Hematopoietic multipotent progenitor cell (in vitro differentiated cells): ENCODE measurements around the gene PRKCE. TPM values are rescaled to one million over a fixed set of nuclear protein-coding genes. Genes with fewer than 3 reads are reported as not detected.

ENCODE experiments used
- DNase-seq, 3 donors: peaks; one replicate each; pipeline ENCODE4 v3.0.0-alpha.2; 2011 to 2015; ENCODE audit warnings: low read depth in 2 of 3, low spot score in 2 of 3
- total RNA-seq: library from RNA; depleted of rRNA; stranded (reverse); fragments of >200 nt; gene quantifications from one replicate; pipeline ENCODE4 v1.2.3, GENCODE V29; 2012

The PRKCE gene
- total RNA-seq, 1 donor: 11.8 TPM

DNA sequence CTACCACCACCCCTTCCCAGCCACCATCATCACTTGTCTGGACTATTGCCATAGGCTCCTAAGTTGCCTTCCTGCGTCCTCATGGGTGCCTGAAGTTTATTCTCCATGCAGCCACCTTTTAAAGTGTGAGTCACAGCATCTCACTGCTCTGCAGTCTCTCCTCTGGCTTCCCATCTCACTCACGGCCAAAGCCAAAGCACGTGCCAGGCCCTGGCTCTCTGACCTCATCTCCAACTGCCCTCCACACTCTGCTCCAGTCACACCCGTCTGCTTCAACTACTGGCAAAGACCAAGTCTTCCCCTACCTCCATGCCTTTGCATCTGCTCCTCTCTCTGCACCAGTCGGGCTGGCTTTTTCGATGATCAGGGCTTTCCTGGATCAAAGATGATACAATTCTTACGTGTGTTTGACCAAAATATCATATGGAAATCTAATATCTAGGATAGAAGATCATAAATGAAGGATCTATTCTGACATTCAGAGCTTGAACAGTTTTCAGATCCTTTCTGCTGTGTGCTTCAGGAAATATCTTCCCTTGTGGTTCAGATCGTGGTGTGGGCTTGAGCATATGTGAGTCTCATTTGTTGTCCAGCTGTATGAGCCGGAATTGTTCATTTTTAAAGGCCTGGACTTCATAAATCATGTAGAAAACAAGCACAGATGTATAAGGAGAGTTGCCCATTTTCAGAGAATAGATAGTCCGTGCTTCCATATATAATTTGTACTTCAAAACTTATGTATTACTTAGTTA is 175.6 kb downstream of the PRKCE start:
- peak in 1 of 3 donors; percentile 25 for DNase-seq

DNA sequence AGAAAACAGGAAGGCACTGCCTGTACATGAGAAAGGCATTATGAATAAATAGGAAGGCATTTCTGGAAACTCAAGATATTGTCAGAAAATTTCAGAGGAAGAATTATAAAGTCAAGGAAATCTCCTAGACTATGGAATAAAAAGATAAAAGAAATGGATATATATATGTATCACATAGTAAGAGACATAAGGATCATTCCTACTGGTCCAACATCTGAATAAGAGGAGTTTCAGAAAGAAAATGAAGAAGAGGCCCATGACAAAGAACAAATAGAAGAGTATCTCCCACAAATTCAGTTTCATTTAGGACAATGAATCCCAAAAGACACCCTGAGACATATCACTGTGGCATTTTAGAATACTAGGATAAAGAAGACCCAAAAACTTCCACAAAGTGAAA is 178.8 kb downstream of the PRKCE start:
- DNase-seq: no peak

DNA sequence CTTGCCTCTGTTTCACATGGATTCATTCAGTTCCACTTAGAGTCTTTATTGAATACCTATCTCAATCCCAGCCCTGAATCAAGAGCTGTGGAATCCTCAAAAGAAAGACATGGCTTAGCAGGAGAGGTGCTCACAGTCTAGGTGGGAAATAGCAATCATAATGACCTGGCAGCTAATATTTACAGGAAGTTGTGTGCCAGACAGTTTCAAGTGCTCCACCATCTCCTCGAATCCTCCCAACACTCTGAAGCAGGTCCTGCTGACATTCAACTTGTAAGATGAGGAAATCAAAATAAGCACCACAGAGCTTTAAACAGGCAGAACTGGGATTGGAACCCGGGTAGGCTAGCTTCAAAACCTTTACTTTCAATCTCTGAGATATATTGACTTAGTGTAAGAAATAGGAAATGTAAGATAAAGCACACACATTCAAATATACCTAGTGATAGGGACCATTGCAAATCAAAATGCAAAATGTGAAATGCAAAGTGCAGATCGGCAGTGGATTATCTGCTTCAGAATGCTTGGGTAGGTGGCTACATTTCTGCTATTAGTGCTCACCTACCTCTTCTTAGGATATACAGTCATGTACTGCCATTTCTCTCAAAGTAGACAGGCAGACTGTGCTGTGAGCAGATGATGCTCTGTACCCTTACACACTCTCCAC is 182.0 kb downstream of the PRKCE start:
- DNase-seq: no peak

DNA sequence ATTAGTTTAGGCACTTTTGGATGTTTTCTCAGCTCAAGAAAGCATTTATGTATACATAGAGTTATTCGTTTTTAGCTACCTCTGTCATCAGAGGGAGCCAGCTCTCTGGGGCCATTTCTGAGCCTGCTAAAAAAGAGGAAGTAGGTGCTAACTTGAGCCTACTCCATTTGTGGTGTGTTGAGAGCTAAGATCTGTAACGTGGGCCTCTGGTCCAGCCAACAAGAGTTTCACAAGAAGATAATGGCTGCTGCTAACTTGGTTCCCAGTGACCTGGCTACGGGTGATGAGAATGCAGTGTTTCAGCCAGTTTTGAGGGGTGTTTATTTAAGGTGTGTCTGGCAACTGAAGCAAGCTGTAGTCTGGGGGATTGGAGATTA is 182.5 kb downstream of the PRKCE start:
- DNase-seq: peak in 2 of 3 donors; percentile 44 to 74

DNA sequence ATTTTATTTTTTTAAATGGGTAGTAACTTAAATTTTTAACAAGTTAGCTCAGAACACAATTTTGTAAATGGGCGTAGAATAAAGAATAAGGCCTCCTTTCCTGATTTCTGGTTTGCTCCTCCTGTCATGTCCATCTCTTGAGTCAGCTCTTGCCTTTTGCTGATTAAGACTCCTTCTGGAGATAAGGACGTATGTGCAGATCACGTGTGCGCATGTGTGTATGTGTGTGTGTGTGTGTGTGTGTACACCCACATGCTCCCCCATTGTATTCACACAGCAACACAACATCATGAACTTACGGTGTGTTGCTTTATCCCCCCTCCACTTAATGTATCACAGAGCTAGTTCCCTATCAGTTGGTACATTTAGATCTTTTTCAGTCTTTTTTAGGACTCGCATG is 182.9 kb downstream of the PRKCE start:
- DNase-seq: no peak

DNA sequence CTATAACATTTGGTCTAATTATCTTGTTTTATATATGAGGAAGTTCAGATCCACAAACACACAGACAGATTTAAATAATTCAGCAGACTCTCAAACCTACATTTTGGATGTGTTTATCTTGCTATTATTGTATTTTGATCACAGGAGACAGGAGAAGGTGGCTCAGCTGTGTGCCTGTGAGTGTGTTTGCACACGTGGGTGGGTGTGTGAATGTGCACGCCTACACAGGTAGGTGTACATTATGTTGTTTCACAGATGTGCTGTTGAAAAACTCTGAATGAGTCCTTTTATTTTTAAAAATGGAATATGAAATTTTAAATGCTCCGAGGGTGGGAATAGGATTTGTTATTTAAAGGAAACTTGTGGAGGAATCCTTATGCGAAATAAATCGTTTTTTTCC is 183.4 kb downstream of the PRKCE start:
- no peak for DNase-seq

DNA sequence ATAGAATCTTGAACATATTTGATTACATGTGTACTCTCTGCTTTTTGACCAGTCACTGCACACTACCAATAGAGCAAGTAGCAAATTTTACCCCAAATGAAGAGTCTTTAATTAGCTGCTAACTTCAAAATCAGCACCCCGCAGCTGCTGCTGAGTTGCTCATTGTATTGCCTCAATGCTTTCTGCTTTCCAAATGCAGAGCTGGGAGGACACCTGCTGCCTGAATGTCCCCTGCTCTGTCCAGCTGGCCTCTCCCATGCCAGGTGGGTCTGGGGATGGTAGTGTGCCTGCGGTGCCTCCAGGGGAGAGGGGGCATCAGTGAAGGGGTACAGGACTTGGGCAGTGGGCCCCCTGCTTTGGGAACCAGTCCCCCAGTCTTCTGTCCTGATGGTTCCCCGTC is 184.8 kb downstream of the PRKCE start:
- DNase-seq: no peak

DNA sequence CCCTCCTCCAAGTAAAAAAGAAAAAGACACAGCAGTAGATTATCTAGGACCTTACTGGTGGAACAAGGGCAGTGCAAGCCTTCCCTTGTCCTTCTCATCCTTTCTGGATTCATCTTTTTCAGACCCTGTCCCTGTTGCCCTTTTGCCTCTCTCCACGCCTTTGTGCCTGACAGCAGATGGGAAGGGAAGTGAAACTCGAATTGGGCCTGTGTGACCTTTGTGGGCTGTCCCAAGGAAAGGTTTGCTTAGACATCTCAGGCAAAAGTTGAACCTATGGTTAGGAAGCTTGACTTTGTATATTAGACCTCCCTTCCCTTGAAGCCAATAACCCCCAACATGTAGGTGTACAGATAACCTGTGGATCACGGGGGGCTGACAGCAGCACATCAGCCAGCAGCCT is 185.3 kb downstream of the PRKCE start:
- no peak for DNase-seq

DNA sequence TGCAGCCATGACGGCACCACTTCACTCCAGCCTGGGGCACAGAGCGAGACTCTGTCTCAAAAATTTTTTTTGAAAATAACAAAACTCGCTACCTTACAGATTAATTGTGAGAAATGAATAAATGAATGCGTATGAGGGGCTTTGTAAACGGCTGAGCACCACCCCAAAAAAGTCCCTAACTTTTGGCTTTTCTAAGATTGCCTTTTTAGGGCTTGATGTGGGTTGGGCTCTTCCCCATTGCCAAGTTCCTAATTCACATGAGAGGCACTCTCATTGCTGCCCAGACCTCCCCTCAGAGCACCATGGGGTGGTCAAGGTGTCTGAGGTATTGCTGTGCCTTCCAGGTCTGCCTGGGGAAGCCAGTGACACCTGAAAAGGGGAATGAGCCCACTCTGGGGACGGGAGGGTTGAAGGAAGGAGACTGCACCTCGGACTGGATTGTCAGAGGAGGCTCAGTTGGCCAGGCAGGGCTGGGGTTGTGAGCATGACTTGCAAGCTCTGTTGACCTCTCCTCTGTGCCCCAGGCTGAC is 186.4 kb downstream of the PRKCE start:
- no peak for DNase-seq

DNA sequence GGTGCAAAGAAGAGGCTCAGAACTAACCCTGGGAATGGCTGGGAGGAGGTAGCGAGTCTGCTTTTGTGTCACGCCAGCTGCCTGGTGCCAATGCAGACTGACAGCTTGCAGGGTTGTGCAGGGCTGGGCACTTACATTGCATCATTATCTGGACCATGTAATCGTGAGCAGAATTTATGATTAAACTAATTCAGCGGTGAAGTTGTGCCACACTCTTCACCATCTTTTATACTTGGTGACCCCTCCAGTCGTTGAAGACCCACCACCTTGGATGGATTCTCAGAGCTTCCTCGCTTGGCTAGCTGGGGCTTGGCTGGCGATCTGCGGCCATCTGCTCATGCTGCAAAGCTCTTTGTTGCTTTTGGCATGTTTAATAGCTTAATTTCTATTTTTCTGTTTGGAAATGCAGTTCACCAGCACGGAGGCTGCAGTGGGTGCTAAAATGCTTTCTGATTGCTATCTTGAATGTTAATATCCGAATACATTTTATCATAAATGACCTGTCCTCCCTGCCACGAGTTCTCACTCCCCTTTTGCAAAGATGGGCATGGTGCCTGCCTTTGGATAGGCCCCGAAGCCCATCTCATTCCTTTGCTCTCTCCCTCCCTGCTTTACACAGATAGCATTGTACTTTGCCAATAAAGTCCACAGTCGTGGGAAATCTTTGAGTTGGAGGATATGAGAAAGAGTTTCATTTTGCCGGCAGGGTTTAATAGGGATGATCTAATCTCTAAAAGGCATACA is 188.2 kb downstream of the PRKCE start:
- no peak for DNase-seq

DNA sequence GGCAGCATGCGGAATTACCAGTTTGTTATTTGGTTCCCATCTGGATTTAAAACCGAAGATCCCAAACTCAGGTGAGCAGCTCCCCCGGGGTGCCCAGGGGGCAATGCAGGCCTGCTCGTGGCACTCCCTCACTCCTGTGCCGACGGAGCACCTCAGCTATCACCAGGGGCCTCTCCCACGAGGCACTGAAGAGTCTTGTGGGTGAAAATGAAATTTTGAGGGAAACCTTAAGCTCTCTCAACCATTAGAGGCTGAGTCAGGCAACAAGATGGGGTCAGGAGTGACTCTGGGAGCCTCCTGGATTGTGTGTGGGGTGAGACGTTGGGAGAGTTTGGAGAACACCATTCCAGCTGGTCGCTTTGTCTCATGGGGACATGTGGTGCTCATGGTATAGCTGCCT is 189.0 kb downstream of the PRKCE start:
- DNase-seq: no peak

DNA sequence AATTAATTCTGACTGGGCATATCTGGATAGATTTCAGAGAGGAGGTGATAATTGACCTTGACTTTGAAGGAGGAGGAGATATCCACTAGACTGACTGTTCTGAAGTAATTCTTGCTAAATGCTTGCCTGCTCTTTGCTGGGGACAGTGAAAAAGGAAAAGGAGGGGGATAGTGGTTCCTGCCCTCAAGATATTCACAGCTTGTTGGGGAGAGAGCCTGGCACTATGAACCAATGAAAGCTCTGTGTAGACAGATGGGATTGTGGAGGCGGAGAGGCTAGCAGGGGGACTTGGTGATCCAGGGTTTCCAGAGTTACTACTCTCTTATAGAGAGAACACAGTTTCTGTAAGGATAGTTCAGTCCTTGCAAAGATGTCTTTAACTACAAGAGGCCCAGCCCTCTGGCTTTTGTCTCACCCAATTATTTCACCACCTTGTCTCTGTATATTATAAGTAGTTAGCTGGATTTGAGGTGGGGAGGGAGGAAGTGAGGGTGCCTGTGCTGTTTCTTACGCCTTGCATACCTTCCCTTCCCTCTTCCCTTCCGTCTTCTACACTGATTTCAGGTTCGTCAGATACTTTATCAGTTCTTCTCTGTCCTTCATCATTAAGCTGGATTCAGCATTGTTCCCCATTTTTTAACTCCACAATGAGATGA is 190.4 kb downstream of the PRKCE start:
- no peak for DNase-seq

DNA sequence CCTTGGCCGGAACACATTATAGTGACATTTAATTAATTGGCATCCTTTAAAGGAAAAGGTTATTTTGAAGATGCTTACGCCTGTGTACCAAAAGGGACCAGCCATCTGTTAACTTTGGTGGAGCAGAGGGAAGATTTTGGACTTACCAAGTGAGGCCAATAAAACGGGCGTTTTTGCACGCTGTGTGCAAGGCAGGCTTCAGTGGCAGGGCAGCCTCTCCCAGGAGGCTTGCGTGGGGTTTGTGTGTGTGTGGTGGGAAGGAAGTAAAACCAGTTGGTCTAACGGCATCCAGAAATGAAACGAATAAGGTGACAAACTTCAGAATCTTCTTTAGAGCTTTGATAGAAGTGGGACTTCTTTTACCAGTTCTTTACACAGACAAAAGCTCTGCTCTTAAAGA is 191.7 kb downstream of the PRKCE start:
- peak in 1 of 3 donors; percentile 48 for DNase-seq

DNA sequence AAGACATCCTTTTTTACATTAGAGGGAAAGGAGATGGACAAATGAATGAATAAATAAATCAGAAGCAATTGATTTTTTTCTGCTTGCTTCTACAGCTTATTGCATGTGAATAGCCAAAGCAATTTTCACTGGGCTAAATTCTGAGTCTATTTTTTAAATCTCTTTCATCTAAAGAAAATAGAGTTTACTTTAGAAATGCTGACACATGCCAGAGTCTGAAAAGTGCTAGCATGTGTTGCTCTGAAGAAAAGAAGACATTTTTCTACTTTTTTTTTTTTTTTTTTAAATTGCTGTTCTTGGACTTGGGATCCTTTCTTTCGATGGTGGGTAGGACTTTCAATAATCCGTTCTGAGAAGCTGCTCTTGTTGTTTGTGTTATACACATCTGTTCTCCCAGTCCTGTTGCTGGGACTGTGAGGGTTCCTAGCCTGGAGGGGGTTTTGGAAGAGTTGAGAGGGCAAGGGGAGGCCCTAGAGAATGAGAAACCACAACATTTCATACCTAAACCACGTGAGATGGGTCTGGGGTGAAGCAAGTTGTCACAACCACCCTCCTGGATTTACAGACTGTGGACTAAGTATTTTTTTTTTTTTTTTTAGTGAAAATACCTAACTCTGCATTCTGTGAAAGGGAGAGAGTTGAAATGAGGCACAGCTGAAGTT is 193.5 kb downstream of the PRKCE start:
- DNase-seq: no peak

DNA sequence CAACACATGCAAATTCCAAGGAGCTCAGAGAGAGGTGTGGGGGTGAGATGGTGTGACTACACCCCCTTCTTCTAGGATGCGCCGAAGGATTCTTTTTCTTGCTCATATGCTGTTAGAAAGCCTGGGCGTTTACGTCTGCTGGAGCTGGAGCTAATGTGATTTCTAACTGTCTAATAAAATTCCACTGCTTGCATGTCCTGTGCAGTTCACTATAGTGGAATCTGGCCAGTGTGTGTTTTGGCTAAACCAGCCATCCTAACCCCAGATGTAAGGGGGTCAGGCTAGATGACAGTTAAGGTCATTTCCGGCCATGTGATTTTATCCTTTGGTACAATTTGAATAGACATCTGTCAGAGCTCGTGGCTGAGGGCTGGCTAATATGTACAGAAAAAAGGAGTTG is 194.1 kb downstream of the PRKCE start:
- DNase-seq: no peak

DNA sequence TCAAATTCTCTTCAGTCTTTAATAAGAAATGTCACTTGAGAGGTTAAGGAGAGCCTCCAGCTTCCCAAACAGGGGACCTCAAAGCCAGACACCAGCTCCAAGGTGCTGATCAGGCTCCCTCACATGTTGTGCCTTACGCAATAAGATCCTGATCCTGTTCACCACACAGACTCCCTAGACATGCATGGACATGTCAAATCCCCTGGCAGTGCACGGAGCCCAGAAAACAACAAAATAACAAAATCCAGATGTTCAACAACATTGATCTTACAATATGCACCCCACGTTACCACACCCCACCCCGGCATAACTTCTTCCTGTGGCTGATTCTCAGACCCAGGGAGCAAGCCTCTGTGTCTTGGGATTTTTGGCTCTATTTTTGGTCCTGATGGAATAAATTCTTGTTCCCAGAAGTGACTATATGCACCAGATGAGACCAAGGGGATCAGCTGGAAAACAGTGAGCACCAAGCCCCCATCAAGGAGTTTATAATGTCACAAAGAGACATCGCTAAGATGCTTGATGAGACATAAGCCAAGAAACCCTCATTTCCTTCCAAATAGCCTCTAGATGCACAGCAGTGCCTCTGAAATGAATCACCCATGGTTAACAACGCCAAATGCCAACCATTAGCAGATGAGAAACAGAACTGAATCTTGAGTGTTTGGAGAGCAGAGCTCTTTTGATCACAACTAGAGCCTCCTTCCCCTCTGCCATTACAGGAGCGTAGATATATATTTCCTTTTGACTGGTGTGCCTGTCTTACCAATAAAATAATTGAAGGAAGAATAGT is 198.2 kb downstream of the PRKCE start:
- DNase-seq: no peak

DNA sequence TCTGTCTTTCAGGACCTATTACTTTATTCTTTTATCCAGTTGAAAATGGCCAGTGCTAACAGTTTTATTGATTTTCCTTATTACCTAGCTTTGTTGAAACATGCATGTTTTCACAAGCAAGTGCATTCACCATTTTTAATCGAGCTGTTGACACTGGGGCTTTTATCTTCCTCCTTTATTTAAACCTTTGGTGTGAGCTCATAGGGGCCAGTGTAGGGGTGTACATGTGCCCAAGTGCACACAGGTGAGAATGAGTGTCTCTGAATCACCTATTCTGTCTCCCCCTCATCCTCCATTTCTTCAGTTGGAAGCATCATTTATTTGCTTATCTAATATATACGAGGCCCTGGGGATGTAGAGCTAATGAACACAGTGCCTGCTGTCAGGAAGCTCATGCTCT is 199.1 kb downstream of the PRKCE start:
- no peak for DNase-seq

DNA sequence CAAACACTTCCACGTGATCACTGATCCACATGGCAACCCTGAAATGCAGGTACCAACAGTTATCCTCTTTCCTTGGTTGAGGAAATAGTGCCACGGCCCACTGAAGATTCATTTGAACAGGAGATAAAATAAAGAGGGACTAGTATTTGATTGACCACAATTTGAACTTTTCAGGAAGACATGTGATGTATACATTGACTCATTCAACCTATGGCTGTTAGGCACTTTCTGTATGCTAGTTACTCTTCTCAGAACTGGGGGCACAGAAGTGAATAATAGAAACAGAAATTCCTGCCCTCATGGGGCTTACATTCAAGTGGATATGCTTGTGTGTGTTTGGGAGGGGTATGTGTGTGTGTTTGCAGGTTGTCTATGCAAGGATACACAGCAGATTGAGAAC is 199.6 kb downstream of the PRKCE start:
- DNase-seq: no peak

DNA sequence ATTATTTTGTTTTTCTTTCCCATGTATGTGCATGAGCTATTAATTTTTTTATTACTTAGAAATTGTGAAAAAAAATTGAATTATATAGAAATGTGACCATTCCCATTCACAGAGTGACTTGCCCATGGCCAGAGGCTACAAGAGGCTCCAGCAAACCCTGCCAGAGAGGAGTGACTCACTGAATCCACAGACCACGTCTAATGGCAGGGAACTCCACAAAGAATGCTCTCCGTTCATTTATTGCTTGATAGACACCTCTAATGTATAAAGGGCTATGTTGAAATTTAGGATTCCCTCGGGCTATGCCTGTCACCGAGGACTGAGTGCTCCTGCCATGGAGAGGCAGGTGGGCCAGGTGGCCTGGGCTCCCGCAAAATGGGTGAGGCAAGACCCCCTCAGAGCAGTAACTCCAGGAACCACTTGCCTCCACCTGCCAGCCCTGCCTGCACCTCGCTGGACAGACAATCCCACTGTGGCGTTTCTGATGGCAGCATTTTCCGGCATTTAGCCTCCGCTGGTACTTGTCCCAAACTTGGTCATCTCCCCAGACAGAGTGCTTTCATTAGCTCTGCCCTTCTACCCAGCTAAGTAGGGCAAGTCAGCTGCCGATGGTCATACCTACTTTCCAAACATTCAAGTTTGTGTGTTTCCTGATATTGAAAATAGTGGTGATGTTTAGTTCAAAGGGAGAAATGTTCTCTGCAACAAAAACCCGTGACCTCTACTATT is 200.3 kb downstream of the PRKCE start:
- no peak for DNase-seq
